ENCODE data around the gene KIFC3. TPM values are rescaled to one million over a fixed set of nuclear protein-coding genes. Genes with fewer than 3 reads are reported as not detected.
"Not testable (repeated sequence)": the region's sequence is repeated elsewhere in the genome, so short reads cannot be mapped to it uniquely, and the experiment has no call there.

KIFC3 gene
- total RNA-seq, result 40.5 and 41.0 TPM in 2 replicates

GRCh38 chr16:57802341-57803133, at the start of gene KIFC3:
TSS of gene KIFC3 (minus strand) at chr16:57802491. CDS start at chr16:57798243, 4,248 bp downstream.
- H3K27ac ChIP-seq (ENCODE audit: low read depth, low read length), result peak within 1 kb of the TSS; percentile 81
- no peaks in the 10 kb centered on the region for H3K27me3 ChIP-seq (ENCODE audit: insufficient read depth, low read length)
- peaks cover 28% of the 10 kb centered on the region for H3K4me1 ChIP-seq (ENCODE audit: insufficient read depth, low read length)
- peaks cover 3% of the 10 kb centered on the region for H3K36me3 ChIP-seq (ENCODE audit: insufficient read depth, low read length)
- peaks cover 42% of the 10 kb centered on the region for H3K79me2 ChIP-seq (ENCODE audit: insufficient read depth, low read length)
- peak within 1 kb of the TSS; percentile 88 for H3K4me3 ChIP-seq (ENCODE audit: insufficient read depth, low read length)
- no peak for TF ChIP-seq CTCF (IDR thresholded peaks at IDR 0.05; ENCODE audit: extremely low read depth, low read depth, low read length)
- H4K20me1 ChIP-seq (ENCODE audit: insufficient read depth, low read length), result peaks cover 29% of the 10 kb centered on the region
- no peaks in the 10 kb centered on the region for H3K9me3 ChIP-seq (ENCODE audit: low read depth, low read length)
- peak within 1 kb of the TSS; percentile 97 for H3K4me2 ChIP-seq (ENCODE audit: insufficient read depth, low read length)
- DNase-seq (ENCODE audit: insufficient read length, low spot score, missing footprints), result peak; percentile 98
- peak within 1 kb of the TSS; percentile 82 for H2AFZ ChIP-seq (ENCODE audit: low read length)

- Histone ChIP-seq H2AFZ (ENCODE audit: low read length) (no peak overlapping the region), H3K4me2 (ENCODE audit: insufficient read depth, low read length) (no peak overlapping the region), H3K79me2 (ENCODE audit: insufficient read depth, low read length) (no peaks in the 10 kb centered on the region), H3K36me3 (ENCODE audit: insufficient read depth, low read length) (no peaks in the 10 kb centered on the region), H3K9me3 (ENCODE audit: low read depth, low read length) (no peaks in the 10 kb centered on the region), H3K4me3 (ENCODE audit: insufficient read depth, low read length) (no peak overlapping the region), H3K27me3 (ENCODE audit: insufficient read depth, low read length) (peaks cover 17% of the 10 kb centered on the region), H3K27ac (ENCODE audit: low read depth, low read length) (no peak overlapping the region), H3K4me1 (ENCODE audit: insufficient read depth, low read length) (no peaks in the 10 kb centered on the region), H4K20me1 (ENCODE audit: insufficient read depth, low read length) (no peaks in the 10 kb centered on the region)
- DNase-seq (ENCODE audit: insufficient read length, low spot score, missing footprints), result no peak
- no peak for TF ChIP-seq CTCF (IDR thresholded peaks at IDR 0.05; ENCODE audit: extremely low read depth, low read depth, low read length)
These were observed 45.9 kb upstream of the KIFC3 start for GRCh38 chr16:57848181-57848580.

- H3K9me3 ChIP-seq (ENCODE audit: low read depth, low read length); DNase-seq (ENCODE audit: insufficient read length, low spot score, missing footprints); H3K4me1 ChIP-seq (ENCODE audit: insufficient read depth, low read length); H3K4me2 ChIP-seq (ENCODE audit: insufficient read depth, low read length); H4K20me1 ChIP-seq (ENCODE audit: insufficient read depth, low read length); H2AFZ ChIP-seq (ENCODE audit: low read length); H3K27ac ChIP-seq (ENCODE audit: low read depth, low read length); H3K36me3 ChIP-seq (ENCODE audit: insufficient read depth, low read length); H3K79me2 ChIP-seq (ENCODE audit: insufficient read depth, low read length); H3K4me3 ChIP-seq (ENCODE audit: insufficient read depth, low read length): not testable (repeated sequence)
- H3K27me3 ChIP-seq (ENCODE audit: insufficient read depth, low read length), result peaks cover 17% of the 10 kb centered on the region
These were observed 44.6 kb upstream of the KIFC3 start for GRCh38 chr16:57846931-57847330.

- no peak for TF ChIP-seq CTCF (IDR thresholded peaks at IDR 0.05; ENCODE audit: extremely low read depth, low read depth, low read length)
- H3K4me2 ChIP-seq (ENCODE audit: insufficient read depth, low read length), result no peak overlapping the region
- H3K4me1 ChIP-seq (ENCODE audit: insufficient read depth, low read length), result no peaks in the 10 kb centered on the region
- DNase-seq (ENCODE audit: insufficient read length, low spot score, missing footprints), result no peak
- no peak overlapping the region for H2AFZ ChIP-seq (ENCODE audit: low read length)
- H3K9me3 ChIP-seq (ENCODE audit: low read depth, low read length), result no peaks in the 10 kb centered on the region
- no peak overlapping the region for H3K27ac ChIP-seq (ENCODE audit: low read depth, low read length)
- no peaks in the 10 kb centered on the region for H3K36me3 ChIP-seq (ENCODE audit: insufficient read depth, low read length)
- no peaks in the 10 kb centered on the region for H4K20me1 ChIP-seq (ENCODE audit: insufficient read depth, low read length)
- H3K79me2 ChIP-seq (ENCODE audit: insufficient read depth, low read length), result no peaks in the 10 kb centered on the region
- H3K4me3 ChIP-seq (ENCODE audit: insufficient read depth, low read length), result no peak overlapping the region
- peaks cover 17% of the 10 kb centered on the region for H3K27me3 ChIP-seq (ENCODE audit: insufficient read depth, low read length)
These were observed 43.9 kb upstream of the KIFC3 start for GRCh38 chr16:57846078-57846697.

Measured in osteoblast (primary cell).